Endothelial cell of umbilical vein (primary cell): Measurements from ENCODE around the gene HECTD1.

Experiments
- CTCF ChIP-seq, 2 donors: IDR thresholded peaks; 1 replicate in 1 of 2; 2 replicates in 1 of 2; pipeline ENCODE4 v1.5.1; 2011; ENCODE audit warnings: low read length in 2 of 2, mild to moderate bottlenecking in 2 of 2, moderate library complexity in 2 of 2, control low read depth in 1 of 2, inconsistent platforms in 1 of 2, low read depth in 1 of 2; ENCODE audit not compliant: insufficient read depth in 1 of 2; ENCODE audit errors: extremely low read depth in 1 of 2
- POLR2A ChIP-seq: IDR thresholded peaks from 2 replicates; pipeline ENCODE4 v1.6.1; 2012; ENCODE audit warnings: low read depth, mild to moderate bottlenecking, control low read depth, low read length

GRCh38 chr14:31113794-31114193 is 93.8 kb downstream of the HECTD1 start:
- TF ChIP-seq CTCF (IDR thresholded peaks at IDR 0.05; ENCODE audit: extremely low read depth in 1 of 2, insufficient read depth in 1 of 2, low read depth in 1 of 2, low read length in 2 of 2) = no peak
- no peak for TF ChIP-seq POLR2A
